ENCODE results near the gene MATN3.
"Not testable (repeated sequence)": the region's sequence is repeated elsewhere in the genome, so short reads cannot be mapped to it uniquely, and the experiment has no call there.

The MATN3 gene

DNA sequence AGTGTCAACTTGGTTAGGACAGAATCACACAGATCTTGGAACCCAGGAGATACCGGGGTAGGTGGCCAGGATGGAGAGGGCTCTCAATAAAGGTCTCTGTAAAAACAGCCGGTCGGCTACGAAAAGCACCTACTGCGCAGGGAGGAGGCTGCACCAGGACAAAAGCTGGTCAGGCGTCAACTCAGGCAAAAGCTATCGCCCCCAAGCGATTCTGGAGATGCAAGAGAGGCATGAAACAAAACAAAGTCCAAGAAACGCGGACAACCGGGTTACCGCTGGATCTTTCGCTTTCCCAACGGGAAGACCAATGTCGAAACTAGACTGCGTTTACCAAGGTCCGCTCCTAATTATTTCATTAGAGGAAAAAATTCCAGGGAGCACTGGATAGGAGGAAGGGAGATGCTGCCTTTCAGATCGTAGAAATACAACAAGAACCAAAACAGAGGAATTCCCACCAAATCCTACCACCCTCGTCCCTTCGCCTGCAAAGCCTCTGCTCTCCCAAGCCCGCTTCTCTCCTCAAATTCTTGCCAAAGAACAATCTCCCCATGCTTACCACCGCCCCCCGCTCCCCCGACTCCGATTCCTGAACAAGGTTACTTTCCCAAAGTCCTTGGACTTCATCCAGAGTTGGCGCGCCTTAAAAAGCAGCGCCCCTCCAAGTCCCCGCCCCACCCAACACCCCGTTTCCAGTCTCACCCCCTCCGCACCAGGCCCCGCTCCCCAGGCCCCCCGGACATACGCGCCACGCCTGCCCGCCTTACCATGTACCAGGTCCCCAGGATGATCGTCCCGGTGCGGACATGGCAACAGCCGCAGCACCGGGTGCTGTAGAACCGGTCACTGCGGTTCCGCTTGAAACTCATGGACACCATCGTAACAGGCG, 38.4 kb upstream of the MATN3 start:
- H3K36me3 ChIP-seq = no peaks in the 10 kb centered on the region
- peaks cover 35 to 40% of the 10 kb centered on the region in 2 experiments for H3K4me1 ChIP-seq (ENCODE audit: control insufficient read depth in 1 of 2, insufficient read depth in 1 of 2, low read depth in 1 of 2, low read length in 1 of 2)
- H3K9me3 ChIP-seq = no peaks in the 10 kb centered on the region
- peak overlapping the region; percentile 88 to 97 for H3K4me3 ChIP-seq (ENCODE audit: low read depth in 1 of 2, low read length in 1 of 2)
- TF ChIP-seq, protein P1, sequence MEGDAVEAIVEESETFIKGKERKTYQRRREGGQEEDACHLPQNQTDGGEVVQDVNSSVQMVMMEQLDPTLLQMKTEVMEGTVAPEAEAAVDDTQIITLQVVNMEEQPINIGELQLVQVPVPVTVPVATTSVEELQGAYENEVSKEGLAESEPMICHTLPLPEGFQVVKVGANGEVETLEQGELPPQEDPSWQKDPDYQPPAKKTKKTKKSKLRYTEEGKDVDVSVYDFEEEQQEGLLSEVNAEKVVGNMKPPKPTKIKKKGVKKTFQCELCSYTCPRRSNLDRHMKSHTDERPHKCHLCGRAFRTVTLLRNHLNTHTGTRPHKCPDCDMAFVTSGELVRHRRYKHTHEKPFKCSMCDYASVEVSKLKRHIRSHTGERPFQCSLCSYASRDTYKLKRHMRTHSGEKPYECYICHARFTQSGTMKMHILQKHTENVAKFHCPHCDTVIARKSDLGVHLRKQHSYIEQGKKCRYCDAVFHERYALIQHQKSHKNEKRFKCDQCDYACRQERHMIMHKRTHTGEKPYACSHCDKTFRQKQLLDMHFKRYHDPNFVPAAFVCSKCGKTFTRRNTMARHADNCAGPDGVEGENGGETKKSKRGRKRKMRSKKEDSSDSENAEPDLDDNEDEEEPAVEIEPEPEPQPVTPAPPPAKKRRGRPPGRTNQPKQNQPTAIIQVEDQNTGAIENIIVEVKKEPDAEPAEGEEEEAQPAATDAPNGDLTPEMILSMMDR (IDR thresholded peaks at IDR 0.05) = no peak
- peaks cover 34% of the 10 kb centered on the region for H3K27me3 ChIP-seq
- H3K27ac ChIP-seq = peak overlapping the region; percentile 92

- Histone ChIP-seq H3K9me3 (no peaks in the 10 kb centered on the region), H3K27ac (peak overlapping the region; percentile 92), H3K4me3 (ENCODE audit: low read depth in 1 of 2, low read length in 1 of 2) (peak overlapping the region; percentile 88 to 97), H3K4me1 (ENCODE audit: control insufficient read depth in 1 of 2, insufficient read depth in 1 of 2, low read depth in 1 of 2, low read length in 1 of 2) (peaks cover 35 to 40% of the 10 kb centered on the region in 2 experiments), H3K27me3 (peaks cover 27% of the 10 kb centered on the region), H3K36me3 (no peaks in the 10 kb centered on the region)
- TF ChIP-seq, protein P1 (IDR thresholded peaks at IDR 0.05) = no peak
Observed at GRCh38 chr2:20050104-20050645, 37.7 kb upstream of the MATN3 start.

DNA sequence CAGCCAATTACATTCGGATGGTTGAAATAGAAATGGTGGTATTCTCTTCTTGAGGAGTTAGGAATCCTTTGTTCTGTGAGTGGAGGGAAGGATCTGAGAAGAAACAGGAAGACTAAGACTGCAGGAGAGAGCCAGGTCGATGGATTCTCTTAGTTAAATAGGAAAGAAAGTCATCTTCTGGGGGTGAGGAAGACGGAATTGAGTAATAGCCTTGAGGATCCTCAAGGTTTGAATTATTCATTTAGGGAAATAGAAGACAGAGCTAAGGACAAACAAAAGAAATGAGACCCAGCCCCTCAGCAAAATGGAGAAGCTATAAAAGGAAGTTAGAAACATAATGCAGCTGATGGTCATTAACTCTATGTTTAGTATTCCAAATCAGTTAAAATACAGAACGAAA, 37.2 kb upstream of the MATN3 start:
- Histone ChIP-seq H3K4me1 (ENCODE audit: control insufficient read depth in 1 of 2, insufficient read depth in 1 of 2, low read depth in 1 of 2, low read length in 1 of 2) (peaks cover 35 to 40% of the 10 kb centered on the region in 2 experiments), H3K4me3 (ENCODE audit: low read depth in 1 of 2, low read length in 1 of 2) (peak overlapping the region; percentile 88 to 97), H3K9me3 (no peaks in the 10 kb centered on the region), H3K27ac (peak overlapping the region; percentile 92), H3K27me3 (peaks cover 21% of the 10 kb centered on the region), H3K36me3 (no peaks in the 10 kb centered on the region)
- TF ChIP-seq, protein P1 (IDR thresholded peaks at IDR 0.05) = no peak

GRCh38 chr2:20048488-20049448, 36.3 kb upstream of the MATN3 start:
- peaks cover 13% of the 10 kb centered on the region for H3K27me3 ChIP-seq
- TF ChIP-seq, protein P1 (IDR thresholded peaks at IDR 0.05) = no peak
- H3K9me3 ChIP-seq = no peaks in the 10 kb centered on the region
- peak overlapping the region; percentile 92 for H3K27ac ChIP-seq
- H3K4me1 ChIP-seq (ENCODE audit: control insufficient read depth in 1 of 2, insufficient read depth in 1 of 2, low read depth in 1 of 2, low read length in 1 of 2) = peaks cover 43 to 44% of the 10 kb centered on the region in 2 experiments
- peak overlapping the region; percentile 88 to 97 for H3K4me3 ChIP-seq (ENCODE audit: low read depth in 1 of 2, low read length in 1 of 2)
- no peaks in the 10 kb centered on the region for H3K36me3 ChIP-seq

GRCh38 chr2:20045712-20046292, 33.3 kb upstream of the MATN3 start:
- not testable (repeated sequence) for H3K27me3 ChIP-seq; H3K27ac ChIP-seq; H3K36me3 ChIP-seq; H3K4me3 ChIP-seq (ENCODE audit: low read depth in 1 of 2, low read length in 1 of 2); H3K9me3 ChIP-seq
- H3K4me1 ChIP-seq (ENCODE audit: control insufficient read depth in 1 of 2, insufficient read depth in 1 of 2, low read depth in 1 of 2, low read length in 1 of 2) = peaks cover 42 to 49% of the 10 kb centered on the region in 2 experiments

Data from neutrophil (primary cell).